GM12892 (cell line): ENCODE data around the gene MYLIP. TPM values are rescaled to one million over a fixed set of nuclear protein-coding genes. Genes with fewer than 3 reads are reported as not detected.

Experiments
- DNase-seq: peaks from one replicate; pipeline ENCODE4 v3.0.0; 2011; ENCODE audit not compliant: insufficient read length
- FAIRE-seq: peaks from 2 replicates; lab custom pipeline; 2011; peaks lifted over from hg19 to GRCh38; lab: Jason Lieb, UNC
- POLR2A ChIP-seq: IDR thresholded peaks from 2 replicates; pipeline ENCODE4 v1.6.1; 2011; ENCODE audit warnings: low read depth, low read length, control low read depth
- POLR2AphosphoS5 ChIP-seq: IDR thresholded peaks from 2 replicates; pipeline ENCODE4 v1.6.1; 2011; ENCODE audit warnings: low read depth, low read length, control low read depth
- TAF1 ChIP-seq: IDR thresholded peaks from 2 replicates; pipeline ENCODE4 v1.6.1; 2011; ENCODE audit warnings: low read depth, mild to moderate bottlenecking, control low read depth, low read length, borderline replicate concordance
- polyA plus RNA-seq: library from polyadenylated mRNA; unstranded; fragments of >200 nt; gene quantifications from one replicate; pipeline ENCODE4 v1.2.1, GENCODE V29; 2012; ENCODE audit warnings: missing spikeins, inconsistent platforms; ENCODE audit not compliant: missing spikeins

The MYLIP gene
- 20.0 TPM for polyA plus RNA-seq

- DNase-seq: peak; percentile 86
- peak; percentile 98 for FAIRE-seq
- peak; percentile 98 for TF ChIP-seq TAF1
- peak; percentile 99 for TF ChIP-seq POLR2A
- TF ChIP-seq POLR2AphosphoS5: peak; percentile 98
Measured at GRCh38 chr6:16128759-16129622, at the start of gene MYLIP. TSS of gene MYLIP (plus strand) at chr6:16129086. CDS start at chr6:16129323, 237 bp downstream.

GRCh38 chr6:16079354-16079753, 49.5 kb upstream of the MYLIP start:
- FAIRE-seq (no peak), DNase-seq (no peak)
- TF ChIP-seq POLR2A: no peak
- TF ChIP-seq POLR2AphosphoS5: no peak
- no peak for TF ChIP-seq TAF1

GRCh38 chr6:16080204-16080603, 48.7 kb upstream of the MYLIP start:
- no peak for DNase-seq
- no peak for FAIRE-seq

GRCh38 chr6:16081326-16081725, 47.6 kb upstream of the MYLIP start:
- FAIRE-seq (peak; percentile 65), DNase-seq (no peak)
- TF ChIP-seq POLR2A: no peak
- TF ChIP-seq TAF1: no peak
- no peak for TF ChIP-seq POLR2AphosphoS5

More at GRCh38 chr6:16080204-16080603, 48.7 kb upstream of the MYLIP start:
- TF ChIP-seq TAF1 (no peak), POLR2A (no peak), POLR2AphosphoS5 (no peak)

- TF ChIP-seq POLR2A: no peak
- TF ChIP-seq POLR2AphosphoS5: no peak
- FAIRE-seq (no peak), DNase-seq (no peak)
Measured at GRCh38 chr6:16082361-16082760, 46.5 kb upstream of the MYLIP start.

- no peak for FAIRE-seq
- no peak for TF ChIP-seq POLR2A
- TF ChIP-seq POLR2AphosphoS5: no peak
- no peak for TF ChIP-seq TAF1
- no peak for DNase-seq
Measured at GRCh38 chr6:16086965-16087364, 41.9 kb upstream of the MYLIP start.

- TF ChIP-seq POLR2A: no peak
- no peak for TF ChIP-seq TAF1
- no peak for TF ChIP-seq POLR2AphosphoS5
- no peak for FAIRE-seq
- no peak for DNase-seq
Measured at GRCh38 chr6:16087386-16087785, 41.5 kb upstream of the MYLIP start.

GRCh38 chr6:16088409-16088808, 40.5 kb upstream of the MYLIP start:
- TF ChIP-seq POLR2AphosphoS5 (no peak), POLR2A (no peak), TAF1 (no peak)
- DNase-seq (no peak), FAIRE-seq (no peak)

GRCh38 chr6:16089232-16090062, 39.4 kb upstream of the MYLIP start:
- FAIRE-seq (no peak), DNase-seq (no peak)
- TF ChIP-seq TAF1 (no peak), POLR2AphosphoS5 (no peak), POLR2A (no peak)

GRCh38 chr6:16090452-16090851, 38.4 kb upstream of the MYLIP start:
- TF ChIP-seq TAF1: no peak
- DNase-seq: no peak
- no peak for FAIRE-seq

- no peak for DNase-seq
- FAIRE-seq: no peak
- TF ChIP-seq POLR2A (no peak), TAF1 (no peak), POLR2AphosphoS5 (no peak)
Measured at GRCh38 chr6:16090920-16091319, 38.0 kb upstream of the MYLIP start.
